NCI-H146 (cell line): Measurements from ENCODE around the gene UBIAD1.

Experiments used
- DNase-seq: peaks from one replicate; lab custom pipeline; 2025; lab: John Stamatoyannopoulos, UW

The UBIAD1 gene

GRCh38 chr1:11311816-11312755 lies 39.1 kb downstream of the UBIAD1 start:
- DNase-seq: no peak

DNA sequence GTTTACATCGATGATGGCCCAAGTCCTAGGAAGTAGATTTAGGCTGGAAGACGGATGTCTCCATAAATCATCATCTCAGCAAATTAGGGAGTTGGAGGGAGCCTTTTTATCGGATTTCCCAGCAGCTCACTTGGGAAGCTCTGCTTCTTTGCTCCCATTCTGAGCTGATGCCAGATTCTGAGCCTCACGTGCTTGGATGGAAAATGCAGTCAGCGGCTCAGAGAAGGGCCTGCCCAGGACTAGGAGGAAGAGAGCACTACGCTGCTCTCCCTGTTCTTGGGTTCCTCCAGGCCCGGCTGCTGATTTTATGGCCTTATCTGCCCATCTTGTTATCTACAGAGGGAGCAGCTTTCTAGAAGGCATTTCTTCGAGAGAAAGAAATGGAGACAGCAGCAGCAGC lies 42.0 kb downstream of the UBIAD1 start:
- no peak for DNase-seq

- no peak for DNase-seq
These were observed 43.7 kb downstream of the UBIAD1 start for GRCh38 chr1:11316701-11317100.

- no peak for DNase-seq
These were observed 46.0 kb downstream of the UBIAD1 start for GRCh38 chr1:11318982-11319381.

DNA sequence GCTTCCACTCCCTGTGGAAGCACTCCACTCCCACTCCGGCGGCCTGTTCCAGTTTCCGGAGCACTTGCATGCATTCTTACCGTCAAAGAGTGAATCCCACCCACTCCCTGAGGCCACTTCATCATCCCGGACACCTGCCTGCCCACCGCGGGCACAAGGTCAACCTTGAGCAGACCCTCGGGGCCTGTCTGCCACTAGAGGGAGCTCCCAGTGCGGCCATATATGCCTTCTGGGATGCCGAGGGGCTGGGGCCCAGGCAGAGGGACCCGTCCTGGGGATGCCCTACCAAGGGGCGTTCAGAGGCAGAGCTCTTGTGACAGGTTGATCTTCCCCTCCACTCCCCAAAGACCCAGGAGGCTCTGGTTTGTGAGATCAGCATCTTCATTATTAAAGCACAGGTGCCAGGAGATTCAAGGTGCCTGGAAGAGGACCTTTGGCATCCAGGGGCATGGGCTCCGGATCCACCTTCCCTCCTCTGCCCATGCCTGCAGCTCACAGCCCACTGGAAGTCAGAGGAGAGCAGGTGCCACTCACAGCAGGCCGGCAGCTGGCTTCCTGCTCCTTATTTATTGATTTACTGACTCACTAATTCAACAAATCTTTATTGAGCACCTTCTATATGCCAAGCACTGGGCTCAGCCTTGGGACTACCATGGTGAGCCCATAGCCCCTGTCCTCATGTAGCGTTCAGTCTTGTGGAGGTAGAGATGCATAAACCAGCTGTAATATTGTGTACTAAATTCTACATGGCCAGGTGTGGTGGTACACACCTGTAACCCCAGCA lies 47.3 kb downstream of the UBIAD1 start:
- DNase-seq: peak; percentile 36

DNA sequence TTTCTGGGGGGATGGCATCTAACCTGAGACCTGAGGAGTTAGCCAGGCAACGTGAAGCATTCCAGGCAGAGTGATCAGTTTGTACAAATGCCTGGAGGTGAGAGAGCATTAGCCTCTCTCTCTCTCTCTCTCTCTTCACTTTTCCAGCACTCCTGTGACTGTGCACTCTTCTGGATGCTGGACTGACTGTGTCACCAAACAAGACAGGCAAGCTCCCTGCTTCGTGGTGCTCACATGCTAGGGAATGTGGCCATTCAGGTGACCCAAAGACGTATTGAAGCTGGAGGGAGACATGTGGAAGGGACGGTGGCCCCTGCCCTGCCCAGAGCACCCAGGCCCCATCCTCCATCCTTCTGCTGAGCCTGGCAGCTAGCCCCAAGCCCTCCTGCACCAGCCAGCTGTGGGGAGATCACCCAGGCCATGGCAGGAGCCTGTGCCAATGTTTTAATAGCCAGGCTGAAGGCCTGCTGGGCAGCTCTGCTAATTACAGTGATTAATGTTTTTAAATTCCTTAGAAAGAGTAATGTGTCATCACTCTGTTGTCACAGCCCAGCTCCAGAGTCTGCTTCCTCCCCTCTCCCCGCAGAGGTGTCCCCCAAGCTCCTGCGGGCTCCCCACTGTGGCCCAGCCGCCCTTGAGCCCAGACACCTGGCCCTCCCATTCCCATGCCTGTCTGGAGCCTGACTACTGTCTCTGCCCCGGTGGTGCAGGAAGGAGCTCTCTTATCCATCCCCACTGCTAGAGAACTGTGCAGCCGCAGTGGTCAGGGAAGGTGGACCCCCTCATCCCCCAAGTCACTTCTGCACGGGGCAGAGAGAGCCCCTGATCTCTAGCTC lies 48.9 kb downstream of the UBIAD1 start:
- peak; percentile 52 for DNase-seq

- no peak for DNase-seq
These were observed 51.7 kb downstream of the UBIAD1 start for GRCh38 chr1:11324567-11325165.

DNA sequence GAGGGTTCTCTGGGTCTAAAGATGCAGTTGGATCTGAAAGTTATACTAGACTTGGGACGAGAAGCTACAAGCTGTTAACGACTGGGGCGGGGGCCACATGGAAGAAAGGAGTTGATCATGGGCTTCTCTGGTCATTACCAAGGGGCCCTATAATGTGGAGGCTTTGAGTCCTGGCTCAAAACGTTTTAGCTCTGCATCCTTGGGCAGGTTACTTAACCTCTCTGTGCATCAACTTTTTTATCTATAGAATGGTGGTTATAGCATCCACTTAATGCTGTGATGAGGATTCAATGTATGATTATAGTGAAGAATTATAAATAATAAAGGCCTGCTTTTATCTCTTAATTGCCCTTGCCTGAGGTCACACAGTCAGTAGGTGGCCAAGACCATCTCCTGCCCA lies 53.1 kb downstream of the UBIAD1 start:
- no peak for DNase-seq

- DNase-seq: no peak
These were observed 55.4 kb downstream of the UBIAD1 start for GRCh38 chr1:11328444-11328843.

GRCh38 chr1:11330411-11330810 lies 57.4 kb downstream of the UBIAD1 start:
- DNase-seq: no peak

GRCh38 chr1:11331036-11331944 lies 58.3 kb downstream of the UBIAD1 start:
- DNase-seq: no peak

DNA sequence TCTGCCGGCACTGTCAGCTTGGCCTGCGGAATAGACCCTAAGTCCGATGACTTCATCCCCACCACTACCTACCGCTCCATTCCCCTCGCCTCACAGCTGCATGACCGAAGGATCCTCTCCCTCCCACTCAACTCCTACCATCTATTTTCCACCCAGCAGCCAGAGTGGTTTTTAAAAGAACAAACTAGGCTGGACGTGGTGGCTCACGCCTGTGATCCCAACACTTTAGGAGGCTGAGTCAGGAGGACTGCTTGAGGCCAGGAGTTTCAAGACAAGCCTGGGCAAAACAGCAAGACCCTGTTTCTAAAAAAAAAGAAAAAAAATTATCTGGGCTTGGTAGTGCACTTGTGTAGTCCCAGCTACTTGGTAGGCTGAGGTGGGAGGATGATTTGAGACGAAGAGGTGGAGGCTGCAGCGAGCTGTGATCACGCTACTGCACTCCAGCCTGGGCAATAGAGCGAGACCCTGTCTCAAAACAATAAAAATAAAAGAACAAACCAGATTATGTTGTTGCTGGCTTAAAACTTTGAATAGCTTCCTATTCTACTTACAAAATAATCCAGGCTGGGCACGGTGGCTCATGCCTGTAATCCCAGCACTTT lies 59.0 kb downstream of the UBIAD1 start:
- no peak for DNase-seq

DNA sequence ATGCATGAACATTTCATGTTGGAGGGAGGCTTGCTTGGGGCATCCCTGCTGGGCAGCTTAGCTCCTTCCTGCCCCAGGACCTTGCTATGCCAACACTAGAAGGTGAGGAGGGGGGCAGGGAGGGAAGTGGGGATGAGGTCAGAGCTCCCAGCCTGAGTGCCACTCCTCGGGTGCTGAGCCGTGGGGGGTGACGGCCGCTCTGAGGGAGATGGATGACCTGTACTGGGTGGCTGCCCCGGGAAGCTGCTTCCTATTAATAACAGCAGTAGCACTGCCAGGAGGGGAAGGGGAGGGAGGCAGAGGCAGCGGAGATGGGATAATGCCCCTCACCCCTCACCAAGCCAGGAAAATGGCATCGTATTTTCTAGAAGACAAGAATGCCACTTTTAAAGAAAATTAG lies 60.6 kb downstream of the UBIAD1 start:
- DNase-seq: no peak

DNA sequence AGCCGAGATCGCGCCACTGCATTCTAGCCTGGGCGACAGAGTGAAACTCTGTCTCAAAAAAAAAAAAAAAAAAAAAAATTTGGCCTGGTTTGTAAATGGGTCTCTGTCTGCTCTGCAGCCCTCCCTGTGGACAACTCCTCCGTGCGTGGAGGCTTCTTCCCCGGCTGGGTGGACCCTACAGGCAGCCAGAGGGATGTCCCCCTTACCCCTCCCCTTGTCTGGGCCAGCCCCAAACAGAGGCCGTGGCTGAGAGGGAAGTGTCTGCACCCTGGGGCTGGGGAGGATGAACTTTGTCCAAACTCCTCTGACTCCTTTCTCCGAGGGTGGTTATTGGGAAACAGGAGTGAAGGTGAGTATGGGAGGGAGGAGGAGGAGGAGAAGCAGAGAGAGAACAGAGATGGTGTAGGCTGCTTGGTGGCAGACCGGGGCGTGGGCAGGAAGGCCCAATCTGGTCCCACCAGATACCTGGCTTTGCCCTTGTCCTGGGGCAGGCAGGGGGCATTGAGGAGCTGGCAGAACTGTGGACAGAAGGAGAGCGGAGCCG lies 61.3 kb downstream of the UBIAD1 start:
- no peak for DNase-seq

GRCh38 chr1:11334821-11335220 lies 61.8 kb downstream of the UBIAD1 start:
- no peak for DNase-seq

DNA sequence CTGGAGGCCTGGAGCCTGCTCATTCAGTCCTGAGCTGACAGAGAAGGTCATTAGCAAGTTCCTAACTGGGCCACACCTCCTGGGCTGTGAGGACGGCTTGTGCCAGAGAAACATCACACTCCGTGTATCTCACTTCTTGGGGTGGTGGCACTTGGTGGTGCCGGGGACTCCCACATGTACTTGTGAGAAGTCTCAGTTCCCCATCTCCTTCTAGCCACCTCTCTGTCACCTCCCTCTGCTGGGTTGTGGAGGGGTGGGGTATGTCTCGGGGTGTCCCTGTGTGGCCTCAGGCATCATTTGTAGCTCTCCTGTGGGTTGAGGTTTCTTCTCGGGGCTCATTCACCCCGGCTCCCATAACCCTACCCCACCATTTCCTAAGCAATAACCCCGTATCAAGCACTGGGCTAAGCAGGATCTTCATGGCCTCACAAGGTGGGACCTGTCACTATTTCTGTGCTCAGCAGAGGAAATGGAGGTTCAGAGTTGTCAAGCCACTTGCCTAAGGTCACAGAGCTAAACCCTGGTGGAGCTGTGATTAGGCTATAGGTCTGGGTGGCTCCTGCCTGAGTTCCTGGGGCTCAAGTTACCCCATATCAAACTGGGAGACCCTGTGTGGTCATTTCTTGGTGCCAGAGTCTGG lies 62.5 kb downstream of the UBIAD1 start:
- no peak for DNase-seq

- peak; percentile 51 for DNase-seq
These were observed 64.6 kb downstream of the UBIAD1 start for GRCh38 chr1:11337580-11338073.
